ENCODE data around the gene TNF.

Gene TNF

GRCh38 chr6:31573239-31574105 is 1.9 kb upstream of the TNF start:
- DNase-seq: no peak

- no peak for DNase-seq
Measured at GRCh38 chr6:31574106-31575061, 981 bp upstream of the TNF start.

- DNase-seq: peak in 1 of 2 donors; percentile 35
Measured at GRCh38 chr6:31575952-31576685, 754 bp downstream of the TNF start.

DNA sequence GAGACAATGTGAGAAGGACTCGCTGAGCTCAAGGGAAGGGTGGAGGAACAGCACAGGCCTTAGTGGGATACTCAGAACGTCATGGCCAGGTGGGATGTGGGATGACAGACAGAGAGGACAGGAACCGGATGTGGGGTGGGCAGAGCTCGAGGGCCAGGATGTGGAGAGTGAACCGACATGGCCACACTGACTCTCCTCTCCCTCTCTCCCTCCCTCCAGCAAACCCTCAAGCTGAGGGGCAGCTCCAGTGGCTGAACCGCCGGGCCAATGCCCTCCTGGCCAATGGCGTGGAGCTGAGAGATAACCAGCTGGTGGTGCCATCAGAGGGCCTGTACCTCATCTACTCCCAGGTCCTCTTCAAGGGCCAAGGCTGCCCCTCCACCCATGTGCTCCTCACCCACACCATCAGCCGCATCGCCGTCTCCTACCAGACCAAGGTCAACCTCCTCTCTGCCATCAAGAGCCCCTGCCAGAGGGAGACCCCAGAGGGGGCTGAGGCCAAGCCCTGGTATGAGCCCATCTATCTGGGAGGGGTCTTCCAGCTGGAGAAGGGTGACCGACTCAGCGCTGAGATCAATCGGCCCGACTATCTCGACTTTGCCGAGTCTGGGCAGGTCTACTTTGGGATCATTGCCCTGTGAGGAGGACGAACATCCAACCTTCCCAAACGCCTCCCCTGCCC is 1.7 kb downstream of the TNF start:
- peak; percentile 42 to 73 for DNase-seq

DNA sequence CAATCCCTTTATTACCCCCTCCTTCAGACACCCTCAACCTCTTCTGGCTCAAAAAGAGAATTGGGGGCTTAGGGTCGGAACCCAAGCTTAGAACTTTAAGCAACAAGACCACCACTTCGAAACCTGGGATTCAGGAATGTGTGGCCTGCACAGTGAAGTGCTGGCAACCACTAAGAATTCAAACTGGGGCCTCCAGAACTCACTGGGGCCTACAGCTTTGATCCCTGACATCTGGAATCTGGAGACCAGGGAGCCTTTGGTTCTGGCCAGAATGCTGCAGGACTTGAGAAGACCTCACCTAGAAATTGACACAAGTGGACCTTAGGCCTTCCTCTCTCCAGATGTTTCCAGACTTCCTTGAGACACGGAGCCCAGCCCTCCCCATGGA is 2.2 kb downstream of the TNF start:
- DNase-seq: no peak

DNA sequence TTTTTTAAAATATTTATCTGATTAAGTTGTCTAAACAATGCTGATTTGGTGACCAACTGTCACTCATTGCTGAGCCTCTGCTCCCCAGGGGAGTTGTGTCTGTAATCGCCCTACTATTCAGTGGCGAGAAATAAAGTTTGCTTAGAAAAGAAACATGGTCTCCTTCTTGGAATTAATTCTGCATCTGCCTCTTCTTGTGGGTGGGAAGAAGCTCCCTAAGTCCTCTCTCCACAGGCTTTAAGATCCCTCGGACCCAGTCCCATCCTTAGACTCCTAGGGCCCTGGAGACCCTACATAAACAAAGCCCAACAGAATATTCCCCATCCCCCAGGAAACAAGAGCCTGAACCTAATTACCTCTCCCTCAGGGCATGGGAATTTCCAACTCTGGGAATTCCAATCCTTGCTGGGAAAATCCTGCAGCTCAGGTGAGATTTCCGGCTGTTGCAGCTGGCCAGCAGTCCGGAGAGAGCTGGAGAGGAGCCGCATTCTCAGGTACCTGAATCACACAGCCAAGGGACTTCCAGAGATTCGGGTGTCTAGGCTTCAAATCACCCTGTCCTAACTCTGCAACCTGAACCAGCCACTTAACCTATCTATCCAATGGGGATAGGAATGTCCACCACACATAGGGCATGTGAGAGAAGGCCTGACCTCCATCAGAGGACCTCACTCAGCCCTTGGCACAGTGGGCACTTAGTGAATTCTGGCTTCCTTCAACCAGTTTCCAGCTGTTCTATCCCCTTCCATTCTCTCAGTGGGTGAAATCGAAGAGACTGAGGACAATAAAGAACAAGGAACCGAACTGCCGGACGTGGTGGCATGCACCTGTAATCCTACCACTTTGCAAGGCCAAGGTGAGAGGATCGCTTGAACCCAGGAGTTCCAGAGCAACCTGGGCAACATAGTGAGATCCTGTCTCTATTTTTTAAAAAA is 3.1 kb downstream of the TNF start:
- peak in 1 of 2 donors; percentile 45 for DNase-seq

- peak in 1 of 2 donors; percentile 36 for DNase-seq
Measured at GRCh38 chr6:31579119-31579505, 3.7 kb downstream of the TNF start.

- peak in 1 of 2 donors; percentile 44 for DNase-seq
Measured at GRCh38 chr6:31579546-31580437, 4.4 kb downstream of the TNF start.

GRCh38 chr6:31580438-31580740 is 5.0 kb downstream of the TNF start:
- DNase-seq: no peak

DNA sequence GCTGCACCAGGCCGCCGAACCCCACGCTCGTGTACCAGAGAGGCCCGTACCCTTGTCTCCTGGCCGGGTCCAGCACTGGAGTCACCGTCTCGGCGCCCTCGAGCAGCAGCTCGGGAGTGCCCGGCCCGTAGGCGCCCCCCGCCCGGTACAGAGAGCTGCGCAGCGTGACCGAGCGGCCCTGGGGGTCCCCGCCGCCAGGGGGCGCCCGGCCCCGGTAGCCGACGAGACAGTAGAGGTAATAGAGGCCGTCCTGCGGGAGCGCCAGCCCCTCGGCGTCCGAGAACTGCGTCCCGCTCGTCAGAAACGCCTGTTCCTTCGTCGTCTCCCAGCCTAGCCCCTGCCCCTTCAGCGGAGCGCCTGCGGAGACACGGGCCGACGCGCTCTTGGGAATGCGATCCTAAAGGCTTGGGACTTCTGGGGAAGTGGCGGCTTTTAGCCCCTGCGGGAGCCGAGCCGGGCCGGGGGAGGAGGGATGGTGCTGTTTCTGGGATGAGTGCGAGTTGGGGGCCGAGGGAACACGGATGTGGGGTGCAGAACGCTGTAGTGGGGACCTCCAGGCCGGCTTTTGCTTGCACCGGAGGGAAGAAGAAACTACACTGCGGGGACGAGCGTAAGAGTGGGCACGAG is 5.6 kb downstream of the TNF start:
- peak; percentile 87 to 90 for DNase-seq

DNA sequence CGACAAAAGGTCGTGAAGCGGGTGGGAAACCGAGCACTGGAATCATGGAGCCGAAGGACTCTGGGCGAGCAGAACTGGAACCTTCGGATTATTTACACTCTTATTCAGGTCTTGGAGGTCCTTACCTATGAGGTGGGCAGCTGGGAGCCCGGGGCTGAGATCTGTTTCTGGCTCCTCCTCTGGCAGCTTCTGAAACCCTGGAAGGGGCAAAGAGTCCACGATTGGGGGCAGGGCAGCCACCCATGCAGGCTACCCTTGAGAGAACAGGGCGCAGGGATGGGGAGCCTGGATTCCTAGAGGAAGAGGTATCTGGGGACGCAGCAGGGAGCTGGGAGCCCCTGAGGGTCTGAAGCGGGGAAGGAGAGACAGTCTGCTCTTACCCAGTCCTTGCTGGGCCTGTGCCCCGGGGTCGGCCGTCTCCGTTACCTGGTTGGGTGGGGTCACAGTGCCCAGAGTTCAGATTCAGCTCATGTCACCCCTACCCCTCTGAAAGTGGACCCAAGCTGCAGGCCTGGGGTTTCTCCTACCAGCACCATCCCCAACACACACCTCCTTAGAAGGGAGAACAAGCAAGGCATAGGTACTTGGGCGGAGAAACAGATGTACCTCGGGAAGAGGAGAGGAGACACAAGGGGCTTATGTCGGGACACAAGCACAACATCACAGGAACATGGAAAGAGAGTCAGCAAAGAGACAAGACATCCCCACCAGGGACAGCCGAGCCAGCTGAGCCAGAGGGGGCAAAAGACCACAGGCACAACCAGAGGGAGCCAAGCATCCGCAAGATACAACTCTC is 6.3 kb downstream of the TNF start:
- DNase-seq: no peak

DNA sequence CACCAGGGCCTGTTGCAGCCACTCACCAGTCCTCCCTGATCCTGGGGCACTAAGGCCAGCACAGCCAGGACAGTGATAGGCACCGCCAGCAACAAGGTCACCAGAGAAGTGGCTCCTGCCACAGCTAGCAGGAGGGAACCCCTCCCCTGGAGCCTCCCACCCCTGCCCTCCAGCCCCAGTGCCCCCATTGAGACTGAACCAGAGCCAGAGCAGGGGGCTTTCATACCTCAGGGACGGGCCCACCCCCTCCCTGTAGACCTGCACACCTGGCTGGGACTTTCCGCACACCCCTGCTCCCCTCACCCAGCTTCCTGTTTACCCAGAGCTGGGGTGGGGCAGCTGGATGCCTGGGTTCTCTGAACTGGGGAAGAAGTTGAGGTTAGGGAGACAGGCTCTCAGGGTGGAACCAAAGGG is 6.9 kb downstream of the TNF start, which contains the start of gene LTB:
Gene LTB (minus strand): TSS at position 195 of the 414 bp plus-strand sequence. CDS start 7 bp downstream, at position 188.
- peak; percentile 76 to 82 for DNase-seq

DNA sequence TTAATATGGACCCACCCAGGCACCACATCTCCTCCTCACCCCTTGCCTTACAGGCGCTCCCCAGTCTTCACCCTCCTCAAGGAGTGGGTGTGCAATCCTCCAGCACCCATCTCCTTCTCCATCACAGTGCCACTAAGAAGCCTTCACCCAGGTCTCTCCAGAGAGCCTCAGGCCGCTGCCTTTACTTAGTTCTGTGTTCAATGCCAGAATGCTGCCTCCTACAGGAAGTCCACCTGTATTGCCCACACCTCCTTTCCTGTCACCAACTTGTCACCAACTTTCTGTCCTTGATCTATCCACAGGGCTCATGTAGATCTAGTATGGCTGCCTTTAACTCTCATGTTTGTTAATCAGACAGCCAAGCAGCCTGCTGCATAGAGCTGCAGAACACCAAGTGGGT is 10.1 kb downstream of the TNF start:
- peak; percentile 54 to 76 for DNase-seq

DNA sequence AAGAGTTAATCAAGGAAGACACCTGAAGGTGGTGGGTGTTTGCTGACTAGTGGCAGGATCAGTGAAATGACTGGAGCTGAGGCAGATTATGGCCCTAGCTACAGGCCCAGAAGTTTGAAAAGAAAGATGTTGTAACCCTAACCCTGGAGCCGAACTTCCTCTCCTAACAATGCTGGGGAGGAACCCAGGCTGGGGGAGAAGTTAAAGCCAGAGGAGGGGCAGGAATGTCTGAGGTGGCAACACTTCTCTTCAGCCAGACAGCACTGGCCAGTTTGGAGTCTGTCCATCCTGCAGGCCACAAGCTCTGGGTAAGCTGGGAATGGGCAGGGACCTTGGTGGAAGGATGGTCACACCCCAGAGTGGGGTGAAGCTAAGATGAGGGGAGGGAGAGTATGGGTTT is 10.6 kb downstream of the TNF start, which contains the start of gene LST1:
Gene LST1 (plus strand): TSS at position 270 of the 400 bp plus-strand sequence. CDS start 1,023 bp downstream, outside the sequence.
- DNase-seq: no peak

GRCh38 chr6:31586599-31587281 is 11.4 kb downstream of the TNF start:
- peak; percentile 46 to 53 for DNase-seq

DNA sequence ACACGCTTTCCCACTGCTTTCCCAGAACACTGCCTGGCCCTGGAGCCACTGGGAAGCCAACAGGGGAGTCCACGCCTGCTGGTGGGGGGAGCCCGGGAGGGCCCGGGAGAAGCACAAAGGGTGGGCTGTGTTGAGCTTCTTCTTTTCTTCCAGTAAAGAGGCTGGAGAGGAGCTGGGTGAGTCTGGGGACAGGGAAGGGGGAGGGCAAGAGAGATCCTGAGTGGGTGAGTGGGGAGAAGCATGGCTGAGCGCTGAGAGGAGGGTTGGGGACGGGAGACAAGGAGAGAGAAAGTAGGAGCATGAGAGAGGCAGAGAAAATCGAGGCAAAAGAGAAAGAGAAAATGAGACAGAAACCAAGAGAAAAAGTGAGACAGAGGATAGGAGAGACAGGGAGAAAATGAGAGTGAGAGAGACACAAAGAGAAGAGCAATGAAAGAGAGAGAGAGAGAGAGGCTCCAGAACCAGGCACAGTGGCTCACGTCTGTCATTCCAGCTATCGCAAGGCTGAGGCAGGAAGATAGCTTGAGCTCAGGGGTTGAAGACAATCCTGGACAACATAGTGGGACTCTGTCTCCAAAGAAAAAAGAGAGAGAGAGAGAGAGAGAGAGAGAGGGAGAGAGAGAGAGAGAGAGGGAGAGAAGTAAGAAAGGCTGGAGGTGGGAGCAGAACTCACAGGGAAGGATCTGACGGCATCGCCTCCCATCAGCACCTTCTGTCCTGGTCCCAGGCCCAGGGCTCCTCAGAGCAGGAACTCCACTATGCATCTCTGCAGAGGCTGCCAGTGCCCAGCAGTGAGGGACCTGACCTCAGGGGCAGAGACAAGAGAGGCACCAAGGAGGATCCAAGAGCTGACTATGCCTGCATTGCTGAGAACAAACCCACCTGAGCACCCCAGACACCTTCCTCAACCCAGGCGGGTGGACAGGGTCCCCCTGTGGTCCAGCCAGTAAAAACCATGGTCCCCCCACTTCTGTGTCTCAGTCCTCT is 12.7 kb downstream of the TNF start:
- DNase-seq: peak in 1 of 2 donors; percentile 28
